Right ventricle myocardium inferior (tissue), 1 donor: ENCODE measurements around the gene PGP. TPM values are rescaled to one million over a fixed set of nuclear protein-coding genes. Genes with fewer than 3 reads are reported as not detected.
A peak's percentile ranks its signal among the peaks of the same experiment; 100 is the strongest.

Experiments used
- ATAC-seq: fragments of 200-7000 bp; cut with Tn5 transposase; one replicate; pipeline ENCODE4 v1.9.1; 2020; ENCODE audit warnings: mild to moderate bottlenecking, moderate library complexity
- DNase-seq: peaks from one replicate; pipeline ENCODE4 v3.0.0; 2021; ENCODE audit errors: missing footprints
- intact Hi-C: fragments of 100-400 bp; cut with DNase I; formaldehyde crosslinking; loops from one replicate; pipeline ENCODE4 v1.11.0; 2022
- total RNA-seq: library from RNA; stranded (reverse); fragmentation: NEBNext Ultra II Directional; extraction: Animal tissue kit (Norgen Biotek cat#: 25700); gene quantifications from one replicate; pipeline ENCODE4 v1.2.1, GENCODE V29; 2021
- donor health status: DM: no; HTN: yes; CAD: no; lungs with severe emphysema.

Gene PGP
- total RNA-seq, 1 donor from 2014 or later: 35.1 TPM

- ATAC-seq (no peak), DNase-seq (peak; percentile 53)
- intact Hi-C loops: no loop called here
These were observed 24.4 kb upstream of the PGP start for GRCh38 chr16:2238838-2239675.

- ATAC-seq (peak; percentile 11), DNase-seq (peak; percentile 25)
- intact Hi-C loops: no loop called here
These were observed 23.7 kb upstream of the PGP start for GRCh38 chr16:2238150-2238837.

GRCh38 chr16:2237493-2238149, 23.0 kb upstream of the PGP start:
- peak; percentile 50 for DNase-seq
- intact Hi-C loops: no loop called here
- ATAC-seq: peak; percentile 37

- intact Hi-C loops: no loop called here
- DNase-seq (no peak), ATAC-seq (no peak)
These were observed 22.5 kb upstream of the PGP start for GRCh38 chr16:2237102-2237482.

- peak; percentile 23 for ATAC-seq
- intact Hi-C loops: no loop called here
- DNase-seq: peak; percentile 65
These were observed 21.9 kb upstream of the PGP start, which contains the start of gene DNASE1L2 for GRCh38 chr16:2236337-2237101. Gene DNASE1L2, plus strand, starts transcription at chr16:2236444. Its CDS starts 373 bp downstream, at chr16:2236817.

- intact Hi-C loops: no loop called here
- DNase-seq (no peak), ATAC-seq (no peak)
These were observed 21.2 kb upstream of the PGP start for GRCh38 chr16:2235695-2236336.

GRCh38 chr16:2235234-2235651, 20.6 kb upstream of the PGP start:
- ATAC-seq: no peak
- intact Hi-C loops: no loop called here
- DNase-seq: no peak

- intact Hi-C loops: no loop called here
- DNase-seq (no peak), ATAC-seq (no peak)
These were observed 20.2 kb upstream of the PGP start for GRCh38 chr16:2234813-2235170.

GRCh38 chr16:2233872-2234812, 19.5 kb upstream of the PGP start:
- DNase-seq (no peak), ATAC-seq (no peak)
- intact Hi-C loops: no loop called here

GRCh38 chr16:2233046-2233775, 18.6 kb upstream of the PGP start:
- ATAC-seq (no peak), DNase-seq (no peak)
- intact Hi-C loops: no loop called here

GRCh38 chr16:2232094-2232990, 17.7 kb upstream of the PGP start:
- ATAC-seq (no peak), DNase-seq (no peak)

GRCh38 chr16:2231016-2231931, 16.6 kb upstream of the PGP start:
- intact Hi-C loops: no loop called here
- ATAC-seq (no peak), DNase-seq (no peak)

More at GRCh38 chr16:2232094-2232990, 17.7 kb upstream of the PGP start:
- intact Hi-C loops: no loop called here

GRCh38 chr16:2230376-2230775, 15.7 kb upstream of the PGP start:
- DNase-seq (no peak), ATAC-seq (no peak)
- intact Hi-C loops: no loop called here

GRCh38 chr16:2229632-2230250, 15.1 kb upstream of the PGP start:
- intact Hi-C loops: no loop called here
- DNase-seq: no peak
- no peak for ATAC-seq
